Upper lobe of left lung (tissue), 6 donors: ENCODE data around the gene TAS2R46. TPM values are rescaled to one million over a fixed set of nuclear protein-coding genes. Genes with fewer than 3 reads are reported as not detected.

Experiments used
- ATAC-seq, 2 donors: fragments of 200-7000 bp; cut with Tn5 transposase; one replicate each; pipeline ENCODE4 v1.9.1; 2022; ENCODE audit warnings: mild to moderate bottlenecking in 2 of 2, moderate library complexity in 2 of 2; ENCODE audit not compliant: low FRiP score in 2 of 2
- DNase-seq, 2 donors: peaks; one replicate each; pipeline ENCODE4 v3.0.0-alpha.2; 2019 to 2020
- H3K27ac ChIP-seq, 4 donors: fragments of 200-600 bp; sonication (generic); one replicate each; pipeline ENCODE4 v1.5.1; 2016 to 2019
- H3K27me3 ChIP-seq, 4 donors: fragments of 200-600 bp; sonication (generic); one replicate each; pipeline ENCODE4 v1.5.1; 2017 to 2019
- H3K36me3 ChIP-seq, 4 donors: fragments of 200-600 bp; sonication (generic); one replicate each; pipeline ENCODE4 v1.5.1; 2016 to 2019
- H3K4me1 ChIP-seq, 4 donors: fragments of 200-600 bp; sonication (generic); one replicate each; pipeline ENCODE4 v1.5.1; 2018 to 2019
- H3K4me3 ChIP-seq, 4 donors: fragments of 200-600 bp; sonication (generic); one replicate each; pipeline ENCODE4 v1.5.1; 2017 to 2019; ENCODE audit warnings: mild to moderate bottlenecking in 2 of 4, moderate library complexity in 1 of 4
- H3K9me3 ChIP-seq, 4 donors: fragments of 200-600 bp; sonication (generic); one replicate each; pipeline ENCODE4 v1.5.1; 2018 to 2019
- EP300 ChIP-seq, 4 donors: sonication (generic); formaldehyde crosslinking; IDR thresholded peaks; one replicate each; pipeline ENCODE4 v1.5.1; 2017; ENCODE audit warnings: antibody characterized with exemption in 4 of 4, control low read depth in 2 of 4
- POLR2A ChIP-seq, 4 donors: fragments of 450-650 bp; IDR thresholded peaks; one replicate each; pipeline ENCODE4 v1.5.1; 2016 to 2017; ENCODE audit warnings: antibody characterized with exemption in 4 of 4, mild to moderate bottlenecking in 2 of 4
- POLR2AphosphoS5 ChIP-seq, 2 donors: sonication (generic); formaldehyde crosslinking; IDR thresholded peaks; one replicate each; pipeline ENCODE4 v1.5.1; 2017; ENCODE audit warnings: antibody characterized with exemption in 2 of 2
- WGBS, 2 donors: methylation state at CpG; one replicate each; pipeline ENCODE4 v1.1.5; 2017 to 2018; 5-methylcytosine and 5-hydroxymethylcytosine counted together
- total RNA-seq, 6 donors: library from RNA; depleted of rRNA in 4 of 6; stranded (reverse); fragments of >200 nt in 4 of 6; gene quantifications; one replicate each; pipeline versions ENCODE4 v1.1.0 to v1.2.1, GENCODE V29; 2016 to 2021
- TF ChIP-seq, protein P1 (sequence below), 6 experiments: fragments of 450-650 bp in 4 of 6; fragments of 200-600 bp in 2 of 6; sonication (generic) in 2 of 6; IDR thresholded peaks; one replicate each; pipeline ENCODE4 v1.5.1; 2016 to 2019; ENCODE audit warnings: antibody characterized with exemption in 6 of 6
- donor health status: DM: no; HTN: no; CAD: no; lungs with moderate emphysema.
- donor health status: DM: no; HTN: yes; CAD: no; lungs with severe emphysema.

The TAS2R46 gene
- total RNA-seq, 6 donors from 2014 or later = 0.47 to 7.1 (median 2.2) TPM; not detected in 1

DNA sequence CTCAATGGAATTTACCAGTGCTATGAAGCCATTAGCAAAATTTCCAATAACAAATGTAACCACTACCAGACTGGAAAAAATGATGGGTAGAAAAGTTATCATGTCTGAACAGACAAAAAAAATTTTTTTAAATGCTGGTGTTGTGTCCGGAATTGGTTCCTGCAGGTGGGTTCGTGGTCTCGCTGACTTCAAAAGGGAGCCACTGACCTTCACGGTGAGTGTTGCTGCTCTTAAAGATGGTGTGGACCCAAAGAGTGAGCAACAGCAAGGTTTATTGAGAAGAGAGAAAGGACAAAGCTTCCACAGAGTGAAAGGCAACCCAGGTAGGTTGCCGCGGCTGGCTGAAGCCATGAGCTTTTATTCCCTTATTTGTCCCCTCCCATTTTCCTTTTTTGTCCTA, 30.0 kb upstream of the TAS2R46 start, which contains the start of gene TAS2R43:
TAS2R43 (minus strand) TSS at position 186 of the 400 bp plus-strand sequence; CDS start at position 102, 84 bp downstream.
- Histone ChIP-seq H3K4me1 (no peaks in the 10 kb centered on the region), H3K9me3 (no peaks in the 10 kb centered on the region), H3K4me3 (no peak within 1 kb of the TSS), H3K27ac (no peak within 1 kb of the TSS), H3K36me3 (no peaks in the 10 kb centered on the region), H3K27me3 (no peaks in the 10 kb centered on the region)
- no peak for TF ChIP-seq POLR2A (IDR thresholded peaks at IDR 0.05)
- TF ChIP-seq POLR2AphosphoS5 (IDR thresholded peaks at IDR 0.05) = no peak
- no peak for TF ChIP-seq EP300 (IDR thresholded peaks at IDR 0.05)
- TF ChIP-seq, protein P1, sequence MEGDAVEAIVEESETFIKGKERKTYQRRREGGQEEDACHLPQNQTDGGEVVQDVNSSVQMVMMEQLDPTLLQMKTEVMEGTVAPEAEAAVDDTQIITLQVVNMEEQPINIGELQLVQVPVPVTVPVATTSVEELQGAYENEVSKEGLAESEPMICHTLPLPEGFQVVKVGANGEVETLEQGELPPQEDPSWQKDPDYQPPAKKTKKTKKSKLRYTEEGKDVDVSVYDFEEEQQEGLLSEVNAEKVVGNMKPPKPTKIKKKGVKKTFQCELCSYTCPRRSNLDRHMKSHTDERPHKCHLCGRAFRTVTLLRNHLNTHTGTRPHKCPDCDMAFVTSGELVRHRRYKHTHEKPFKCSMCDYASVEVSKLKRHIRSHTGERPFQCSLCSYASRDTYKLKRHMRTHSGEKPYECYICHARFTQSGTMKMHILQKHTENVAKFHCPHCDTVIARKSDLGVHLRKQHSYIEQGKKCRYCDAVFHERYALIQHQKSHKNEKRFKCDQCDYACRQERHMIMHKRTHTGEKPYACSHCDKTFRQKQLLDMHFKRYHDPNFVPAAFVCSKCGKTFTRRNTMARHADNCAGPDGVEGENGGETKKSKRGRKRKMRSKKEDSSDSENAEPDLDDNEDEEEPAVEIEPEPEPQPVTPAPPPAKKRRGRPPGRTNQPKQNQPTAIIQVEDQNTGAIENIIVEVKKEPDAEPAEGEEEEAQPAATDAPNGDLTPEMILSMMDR (IDR thresholded peaks at IDR 0.05) = no peak
- no peak for ATAC-seq
- DNase-seq = no peak
- 95% methylated on average over 6 of the region's 6 CpGs for WGBS, 2 donors

DNA sequence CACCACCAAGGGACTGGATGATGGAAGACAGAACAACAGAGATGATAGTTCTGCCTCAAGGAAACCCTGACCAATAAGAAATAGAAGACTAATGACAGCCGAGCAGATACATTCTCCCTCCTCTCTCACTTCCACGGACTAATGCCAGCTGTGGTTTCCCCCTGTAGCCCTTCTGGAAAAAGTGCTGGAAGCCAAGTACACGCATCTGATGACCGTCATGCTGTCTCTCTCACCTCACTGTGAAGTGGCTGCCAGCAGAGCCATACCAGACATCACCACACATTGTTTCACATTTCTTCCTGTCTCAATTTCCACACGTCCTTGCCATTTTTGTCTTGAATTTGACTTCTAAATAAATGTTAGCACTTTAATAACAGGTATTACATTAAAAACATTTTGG, 27.2 kb upstream of the TAS2R46 start:
- no peak for DNase-seq
- no peak for TF ChIP-seq POLR2AphosphoS5 (IDR thresholded peaks at IDR 0.05)
- TF ChIP-seq POLR2A (IDR thresholded peaks at IDR 0.05) = no peak
- TF ChIP-seq, protein P1 (IDR thresholded peaks at IDR 0.05) = no peak
- no peak for TF ChIP-seq EP300 (IDR thresholded peaks at IDR 0.05)
- Histone ChIP-seq H3K27me3 (no peaks in the 10 kb centered on the region), H3K4me3 (no peak overlapping the region), H3K27ac (no peak overlapping the region), H3K4me1 (no peaks in the 10 kb centered on the region), H3K9me3 (no peaks in the 10 kb centered on the region), H3K36me3 (no peaks in the 10 kb centered on the region)
- 95 to 96% methylated on average over 5 of the region's 5 CpGs for WGBS, 2 donors
- no peak for ATAC-seq

DNA sequence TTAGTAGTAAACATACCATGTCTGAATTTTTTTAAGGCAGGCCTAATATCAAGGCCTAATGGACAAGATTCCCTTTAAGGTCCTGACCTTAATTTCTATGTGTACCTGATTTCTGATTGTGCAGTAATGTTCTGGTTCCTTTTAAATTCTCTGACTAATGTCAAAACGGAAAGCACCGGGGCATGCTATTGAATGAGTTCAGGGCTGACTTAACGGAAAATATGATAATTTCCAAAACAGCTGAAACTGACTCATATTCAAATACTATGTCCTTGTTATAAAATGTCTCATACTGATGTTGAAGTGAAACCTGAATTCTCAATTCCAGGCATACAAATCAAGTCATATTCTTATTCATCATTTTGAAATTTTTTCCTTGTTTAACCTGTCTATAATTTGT, 23.3 kb upstream of the TAS2R46 start:
- DNase-seq (no peak), ATAC-seq (no peak)
- TF ChIP-seq POLR2AphosphoS5 (IDR thresholded peaks at IDR 0.05) (no peak), POLR2A (IDR thresholded peaks at IDR 0.05) (no peak), EP300 (IDR thresholded peaks at IDR 0.05) (no peak)
- TF ChIP-seq, protein P1 (IDR thresholded peaks at IDR 0.05) = no peak
- Histone ChIP-seq H3K9me3 (peaks cover 0 to 8% (median 3%) of the 10 kb centered on the region in 4 donors), H3K27ac (no peak overlapping the region), H3K36me3 (no peaks in the 10 kb centered on the region), H3K4me3 (no peak overlapping the region), H3K27me3 (no peaks in the 10 kb centered on the region), H3K4me1 (no peaks in the 10 kb centered on the region)
- WGBS, 2 donors = 89 to 90% methylated on average over 3 of the region's 3 CpGs

DNA sequence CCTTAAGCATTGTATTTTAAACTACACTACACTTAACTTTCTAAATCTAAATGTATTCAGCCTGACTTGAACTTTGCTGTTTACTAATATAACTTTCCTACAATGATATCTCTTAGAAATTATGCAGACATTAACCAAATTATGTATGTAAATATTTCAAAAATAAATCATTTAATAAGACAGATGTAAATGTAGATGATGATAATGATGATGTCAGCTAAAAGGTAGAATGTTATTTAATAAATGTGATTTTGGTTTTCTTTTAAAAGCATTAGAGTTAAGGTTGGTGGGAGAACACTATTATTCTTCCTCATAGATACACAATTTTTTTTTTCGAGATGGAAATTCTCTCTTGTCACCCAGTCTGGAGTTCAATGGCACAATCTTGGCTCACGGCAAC, 19.9 kb upstream of the TAS2R46 start:
- no peak overlapping the region for H3K4me3 ChIP-seq
- DNase-seq = no peak
- peaks cover 0 to 8% (median 3%) of the 10 kb centered on the region in 4 donors for H3K9me3 ChIP-seq
- H3K27me3 ChIP-seq = no peaks in the 10 kb centered on the region
- H3K36me3 ChIP-seq = no peaks in the 10 kb centered on the region
- no peak for TF ChIP-seq POLR2AphosphoS5 (IDR thresholded peaks at IDR 0.05)
- TF ChIP-seq POLR2A (IDR thresholded peaks at IDR 0.05) = no peak
- TF ChIP-seq, protein P1 (IDR thresholded peaks at IDR 0.05) = no peak
- no peak for TF ChIP-seq EP300 (IDR thresholded peaks at IDR 0.05)
- no peak for ATAC-seq
- 96 to 98% methylated on average over 2 of the region's 2 CpGs for WGBS, 2 donors
- H3K27ac ChIP-seq = no peak overlapping the region
- H3K4me1 ChIP-seq = no peaks in the 10 kb centered on the region

DNA sequence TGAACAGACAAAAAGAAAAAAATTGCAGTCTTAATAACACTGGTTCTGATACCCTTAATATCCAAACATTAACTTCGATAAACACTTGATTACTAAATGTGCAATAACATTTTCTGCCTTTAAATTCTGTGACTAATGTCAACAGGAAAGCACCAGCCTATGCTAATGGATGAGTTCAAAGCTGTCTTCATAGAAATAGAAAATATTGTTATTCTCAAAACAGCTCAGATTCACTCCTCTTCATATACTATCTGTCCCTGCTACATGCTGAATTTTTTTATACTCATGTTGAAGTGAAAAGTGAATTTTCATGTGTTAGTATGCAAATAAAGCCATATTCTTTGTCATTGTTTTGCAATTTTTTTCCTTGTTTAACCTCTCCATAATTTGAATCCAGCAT, 16.2 kb upstream of the TAS2R46 start:
- no peak overlapping the region for H3K4me3 ChIP-seq
- ATAC-seq = no peak
- H3K9me3 ChIP-seq = peaks cover 0 to 8% (median 3%) of the 10 kb centered on the region in 4 donors
- TF ChIP-seq EP300 (IDR thresholded peaks at IDR 0.05) (no peak), POLR2A (IDR thresholded peaks at IDR 0.05) (no peak), POLR2AphosphoS5 (IDR thresholded peaks at IDR 0.05) (no peak)
- TF ChIP-seq, protein P1 (IDR thresholded peaks at IDR 0.05) = no peak
- WGBS, 2 donors = 92 to 94% methylated on average over 1 of the region's 1 CpG
- no peaks in the 10 kb centered on the region for H3K27me3 ChIP-seq
- no peak for DNase-seq
- no peaks in the 10 kb centered on the region for H3K4me1 ChIP-seq
- H3K27ac ChIP-seq = no peak overlapping the region
- H3K36me3 ChIP-seq = no peaks in the 10 kb centered on the region
